Left lobe of liver (tissue), 2 donors: ENCODE results near the gene GNMT. TPM values are rescaled to one million over a fixed set of nuclear protein-coding genes. Genes with fewer than 3 reads are reported as not detected.

Experiments
- ATAC-seq: fragments of 200-7000 bp; cut with Tn5 transposase; one replicate; pipeline ENCODE4 v1.9.1; 2020; ENCODE audit warnings: mild to moderate bottlenecking, moderate library complexity
- DNase-seq: peaks from one replicate; pipeline ENCODE4 v3.0.0-alpha.2; 2020; ENCODE audit warnings: low spot score
- total RNA-seq: library from RNA; stranded (reverse); gene quantifications from one replicate; pipeline ENCODE4 v1.2.1, GENCODE V29; 2021
- donor health status: DM: no; HTN: no; CAD: no; lungs with moderate emphysema.
- donor health status: DM: no; HTN: yes; CAD: no.

Gene GNMT
- total RNA-seq, 1 donor from 2014 or later = 467 TPM

GRCh38 chr6:43009124-43009523, 48.6 kb downstream of the GNMT start:
- no peak for DNase-seq

GRCh38 chr6:43011207-43011606, 50.7 kb downstream of the GNMT start:
- DNase-seq (no peak), ATAC-seq (no peak)

More at GRCh38 chr6:43009124-43009523, 48.6 kb downstream of the GNMT start:
- no peak for ATAC-seq

- ATAC-seq (no peak), DNase-seq (no peak)
Observed at GRCh38 chr6:43012364-43012763, 51.8 kb downstream of the GNMT start.

- ATAC-seq = no peak
Observed at GRCh38 chr6:43013097-43013842, 52.7 kb downstream of the GNMT start.

More at GRCh38 chr6:43013097-43013842, 52.7 kb downstream of the GNMT start:
- no peak for DNase-seq

Other genes starting within 250 kb of the GNMT start
- gene PRPH2, start 238.2 kb upstream of the GNMT start, total RNA-seq = not detected
- gene TBCC, start 214.7 kb upstream of the GNMT start, total RNA-seq = 6.6 TPM
- gene BICRAL, start 178.7 kb upstream of the GNMT start, total RNA-seq = 5.4 TPM
- gene RPL7L1, start 81.1 kb upstream of the GNMT start, total RNA-seq = 40.1 TPM
- gene PTCRA, start 44.7 kb upstream of the GNMT start, total RNA-seq = not detected
- 50.3 TPM for gene CNPY3, start 31.3 kb upstream of the GNMT start, total RNA-seq
- gene PEX6, start 18.4 kb downstream of the GNMT start, total RNA-seq = 25.4 TPM
- 14.8 TPM for gene PPP2R5D, start 23.8 kb downstream of the GNMT start, total RNA-seq
- gene MEA1, start 53.2 kb downstream of the GNMT start, total RNA-seq = 20.2 TPM
- gene KLHDC3, start 53.5 kb downstream of the GNMT start, total RNA-seq = 42.5 TPM
- gene RRP36, start 60.9 kb downstream of the GNMT start, total RNA-seq = 21.7 TPM
- gene CUL7, start 93.1 kb downstream of the GNMT start, total RNA-seq = 8.5 TPM
- 71.8 TPM for gene MRPL2, start 98.7 kb downstream of the GNMT start, total RNA-seq
- gene KLC4, start 98.9 kb downstream of the GNMT start, total RNA-seq = 141 TPM
- gene PTK7, start 115.6 kb downstream of the GNMT start, total RNA-seq = 1.3 TPM
- 6.7 TPM for gene SRF, start 210.5 kb downstream of the GNMT start, total RNA-seq
- gene CUL9, start 221.4 kb downstream of the GNMT start, total RNA-seq = 18.1 TPM